ENCODE data around the gene FBN1.

FBN1 gene

GRCh38 chr15:48667701-48668100 lies 22.2 kb upstream of the FBN1 start:
- Histone ChIP-seq H3K4me3 (ENCODE audit: severe bottlenecking) (no peak overlapping the region), H3K9me3 (ENCODE audit: severe bottlenecking) (no peaks in the 10 kb centered on the region), H3K36me3 (ENCODE audit: low read depth) (no peaks in the 10 kb centered on the region), H3K27ac (ENCODE audit: poor library complexity, severe bottlenecking) (peak overlapping the region; percentile 14), H3K4me1 (ENCODE audit: insufficient read depth, poor library complexity, severe bottlenecking) (peaks cover 19% of the 10 kb centered on the region), H3K27me3 (ENCODE audit: insufficient read depth, poor library complexity, severe bottlenecking) (no peaks in the 10 kb centered on the region)
- DNase-seq (ENCODE audit: low spot score) = no peak
- TF ChIP-seq CTCF (IDR thresholded peaks at IDR 0.05; ENCODE audit: poor library complexity, severe bottlenecking) = no peak
- ATAC-seq (ENCODE audit: low read depth) = peak; percentile 26; the same call in 1 of the 3 replicates

GRCh38 chr15:48664436-48664835 lies 18.9 kb upstream of the FBN1 start:
- Histone ChIP-seq H3K27me3 (ENCODE audit: insufficient read depth, poor library complexity, severe bottlenecking) (no peaks in the 10 kb centered on the region), H3K4me1 (ENCODE audit: insufficient read depth, poor library complexity, severe bottlenecking) (peaks cover 10% of the 10 kb centered on the region), H3K4me3 (ENCODE audit: severe bottlenecking) (no peak overlapping the region), H3K36me3 (ENCODE audit: low read depth) (no peaks in the 10 kb centered on the region), H3K9me3 (ENCODE audit: severe bottlenecking) (peaks cover 4% of the 10 kb centered on the region), H3K27ac (ENCODE audit: poor library complexity, severe bottlenecking) (no peak overlapping the region)
- no peak for TF ChIP-seq CTCF (IDR thresholded peaks at IDR 0.05; ENCODE audit: poor library complexity, severe bottlenecking)
- DNase-seq (ENCODE audit: low spot score) (no peak), ATAC-seq (ENCODE audit: low read depth) (no peak)

GRCh38 chr15:48657950-48658591 lies 12.6 kb upstream of the FBN1 start:
- Histone ChIP-seq H3K36me3 (ENCODE audit: low read depth) (no peaks in the 10 kb centered on the region), H3K27me3 (ENCODE audit: insufficient read depth, poor library complexity, severe bottlenecking) (peaks cover 2% of the 10 kb centered on the region), H3K9me3 (ENCODE audit: severe bottlenecking) (peaks cover 4% of the 10 kb centered on the region), H3K4me1 (ENCODE audit: insufficient read depth, poor library complexity, severe bottlenecking) (no peaks in the 10 kb centered on the region), H3K4me3 (ENCODE audit: severe bottlenecking) (no peak overlapping the region), H3K27ac (ENCODE audit: poor library complexity, severe bottlenecking) (no peak overlapping the region)
- ATAC-seq (ENCODE audit: low read depth) (no peak), DNase-seq (ENCODE audit: low spot score) (no peak)
- no peak for TF ChIP-seq CTCF (IDR thresholded peaks at IDR 0.05; ENCODE audit: poor library complexity, severe bottlenecking)

GRCh38 chr15:48654801-48655200 lies 9.3 kb upstream of the FBN1 start:
- TF ChIP-seq CTCF (IDR thresholded peaks at IDR 0.05; ENCODE audit: poor library complexity, severe bottlenecking) = no peak
- no peaks in the 10 kb centered on the region for H3K4me1 ChIP-seq (ENCODE audit: insufficient read depth, poor library complexity, severe bottlenecking)
- no peak overlapping the region for H3K27ac ChIP-seq (ENCODE audit: poor library complexity, severe bottlenecking)
- peaks cover 2% of the 10 kb centered on the region for H3K27me3 ChIP-seq (ENCODE audit: insufficient read depth, poor library complexity, severe bottlenecking)
- no peaks in the 10 kb centered on the region for H3K9me3 ChIP-seq (ENCODE audit: severe bottlenecking)
- H3K36me3 ChIP-seq (ENCODE audit: low read depth) = no peaks in the 10 kb centered on the region
- no peak overlapping the region for H3K4me3 ChIP-seq (ENCODE audit: severe bottlenecking)
- DNase-seq (ENCODE audit: low spot score) = no peak
- ATAC-seq (ENCODE audit: low read depth) = no peak

- no peaks in the 10 kb centered on the region for H3K9me3 ChIP-seq (ENCODE audit: severe bottlenecking)
- no peak overlapping the region for H3K4me3 ChIP-seq (ENCODE audit: severe bottlenecking)
- ATAC-seq (ENCODE audit: low read depth) (no peak), DNase-seq (ENCODE audit: low spot score) (no peak)
- H3K4me1 ChIP-seq (ENCODE audit: insufficient read depth, poor library complexity, severe bottlenecking) = no peaks in the 10 kb centered on the region
- no peaks in the 10 kb centered on the region for H3K36me3 ChIP-seq (ENCODE audit: low read depth)
- no peak overlapping the region for H3K27ac ChIP-seq (ENCODE audit: poor library complexity, severe bottlenecking)
- H3K27me3 ChIP-seq (ENCODE audit: insufficient read depth, poor library complexity, severe bottlenecking) = peaks cover 2% of the 10 kb centered on the region
- TF ChIP-seq CTCF (IDR thresholded peaks at IDR 0.05; ENCODE audit: poor library complexity, severe bottlenecking) = no peak
These were observed 8.6 kb upstream of the FBN1 start for GRCh38 chr15:48653913-48654670.
